Endothelial cell of umbilical vein (primary cell): ENCODE results near the gene SRCAP. TPM values are rescaled to one million over a fixed set of nuclear protein-coding genes. Genes with fewer than 3 reads are reported as not detected.

Source experiments
- BruUV-seq: library from RNA; stranded (reverse); fragments of 400-500 nt; replicated peaks from 2 replicates; lab custom pipeline; 2021; lab: Mats Ljungman, UMichigan
- CTCF ChIA-PET: fragments of 300-600, 350-600 bp; sonication (Branson Sonifier 250); formaldehyde crosslinking; loops from one replicate; lab custom pipeline; 2021; ENCODE audit warnings: antibody characterized with exemption, inconsistent platforms; lab: Charles Lee
- POLR2A ChIA-PET: fragments of 300-600, 350-600 bp; sonication (Branson Sonifier 250); formaldehyde crosslinking; loops from one replicate; lab custom pipeline; 2021; ENCODE audit warnings: antibody characterized with exemption, inconsistent platforms; lab: Charles Lee
- DNase-seq: peaks from one replicate; pipeline ENCODE4 v3.0.0-alpha.2; 2011; ENCODE audit warnings: low read depth, low spot score
- FAIRE-seq: peaks from 2 replicates; lab custom pipeline; 2011; peaks lifted over from hg19 to GRCh38; lab: Jason Lieb, UNC
- H2AFZ ChIP-seq: 2 replicates; pipeline ENCODE4 v1.6.0; 2012; ENCODE audit warnings: low read depth, low read length, control low read depth, inconsistent platforms
- H3K27ac ChIP-seq: 2 replicates; pipeline ENCODE4 v1.5.1; 2011; ENCODE audit warnings: low read depth, mild to moderate bottlenecking, control low read depth, low read length, moderate library complexity; ENCODE audit not compliant: insufficient read depth
- H3K27me3 ChIP-seq, 2 experiments: 2 replicates each; pipeline versions ENCODE4 v1.6.0 to v1.6.1; 2011; ENCODE audit warnings: low read length in 2 of 2, mixed read lengths in 1 of 2; ENCODE audit not compliant: control insufficient read depth in 2 of 2, insufficient read depth in 2 of 2
- H3K36me3 ChIP-seq, 2 experiments: 2 replicates in 1 of 2; 3 replicates in 1 of 2; pipeline ENCODE4 v1.5.1; 2011; ENCODE audit warnings: low read length in 2 of 2, mild to moderate bottlenecking in 1 of 2, moderate library complexity in 1 of 2; ENCODE audit not compliant: control insufficient read depth in 2 of 2, insufficient read depth in 2 of 2; ENCODE audit errors: extremely low read depth in 1 of 2
- H3K4me1 ChIP-seq: 3 replicates; pipeline ENCODE4 v1.5.1; 2011; ENCODE audit warnings: mild to moderate bottlenecking, low read length; ENCODE audit not compliant: control insufficient read depth, insufficient read depth; ENCODE audit errors: extremely low read depth
- H3K4me2 ChIP-seq: 2 replicates; pipeline ENCODE4 v1.6.1; 2011; ENCODE audit warnings: low read length, control low read depth, mixed read lengths; ENCODE audit not compliant: insufficient read depth
- H3K4me3 ChIP-seq, 3 experiments: fragments of 200-600 bp in 1 of 3; sonication (generic), shearing (Covaris generic) in 1 of 3; replicated peaks in 1 of 3; 2 replicates each; pipeline ENCODE4 v1.5.1; 2011 to 2016; ENCODE audit warnings: control low read depth in 3 of 3, low read length in 3 of 3, mild to moderate bottlenecking in 2 of 3, inconsistent platforms in 1 of 3, low read depth in 1 of 3, moderate library complexity in 1 of 3; ENCODE audit not compliant: insufficient read depth in 1 of 3
- H3K79me2 ChIP-seq: 2 replicates; pipeline ENCODE4 v1.6.0; 2012; ENCODE audit warnings: low read length, inconsistent platforms; ENCODE audit not compliant: control insufficient read depth, insufficient read depth
- H3K9ac ChIP-seq: replicated peaks from 2 replicates; pipeline ENCODE3; 2011; ENCODE audit warnings: low read length, control low read depth; ENCODE audit not compliant: insufficient read depth; ENCODE audit errors: extremely low read depth
- H3K9me1 ChIP-seq: replicated peaks from 3 replicates; pipeline ENCODE4 v1.6.0; 2011; ENCODE audit warnings: mild to moderate bottlenecking, low read length; ENCODE audit not compliant: control insufficient read depth, insufficient read depth; ENCODE audit errors: extremely low read depth
- H3K9me3 ChIP-seq: replicated peaks from 2 replicates; pipeline ENCODE4 v1.5.1; 2012; ENCODE audit warnings: low read length, inconsistent platforms; ENCODE audit not compliant: control insufficient read depth, insufficient read depth
- H4K20me1 ChIP-seq: replicated peaks from 2 replicates; pipeline ENCODE3; 2011; ENCODE audit warnings: mild to moderate bottlenecking, low read length; ENCODE audit not compliant: control insufficient read depth, insufficient read depth; ENCODE audit errors: extremely low read depth
- EZH2 ChIP-seq: IDR thresholded peaks from 2 replicates; pipeline ENCODE4 v1.6.1; 2012; ENCODE audit warnings: borderline replicate concordance, low read depth, mild to moderate bottlenecking, moderate library complexity, low read length, inconsistent platforms; ENCODE audit not compliant: severe bottlenecking
- FOS ChIP-seq: IDR thresholded peaks from 2 replicates; pipeline ENCODE4 v1.6.1; 2011; ENCODE audit warnings: mild to moderate bottlenecking, low read length, moderate library complexity, borderline replicate concordance; ENCODE audit not compliant: insufficient read depth
- GATA2 ChIP-seq: IDR thresholded peaks from 2 replicates; pipeline ENCODE4 v1.7.0; 2011; ENCODE audit warnings: low read depth, mild to moderate bottlenecking, moderate library complexity, mixed read lengths, low read length; ENCODE audit not compliant: insufficient read length, insufficient read depth
- JUN ChIP-seq: IDR thresholded peaks from 2 replicates; pipeline ENCODE4 v1.6.1; 2011; ENCODE audit warnings: borderline replicate concordance, low read depth; ENCODE audit not compliant: insufficient read length, insufficient read depth
- MYC ChIP-seq: IDR thresholded peaks from one replicate; pipeline ENCODE4 v1.6.1; 2011; ENCODE audit warnings: mild to moderate bottlenecking, low read depth, low read length
- POLR2A ChIP-seq: IDR thresholded peaks from 2 replicates; pipeline ENCODE4 v1.6.1; 2012; ENCODE audit warnings: low read depth, mild to moderate bottlenecking, control low read depth, low read length
- POLR2AphosphoS5 ChIP-seq: IDR thresholded peaks from 2 replicates; pipeline ENCODE4 v1.6.1; 2012; ENCODE audit warnings: low read depth, mild to moderate bottlenecking, control low read depth, low read length, moderate library complexity; ENCODE audit not compliant: insufficient read depth
- dilution Hi-C: fragments of 300-500 bp; cut with MboI; formaldehyde crosslinking; loops from one replicate; pipeline ENCODE4 v1.15.0; 2019; ENCODE audit warnings: low sequenced_read_pairs; ENCODE audit not compliant: extremely low pct_ligation_motif_present
- intact Hi-C: fragments of 100-400 bp; cut with micrococcal nuclease; formaldehyde crosslinking; loops from one replicate; pipeline ENCODE4 v1.10.0; 2022
- polyA plus RNA-seq, 4 experiments: library from polyadenylated mRNA; depleted of rRNA in 3 of 4; stranded (reverse) in 3 of 4; unstranded in 1 of 4; fragments of >200 nt; gene quantifications; 2 replicates each; pipeline versions ENCODE4 v1.2.1 to v1.2.3, GENCODE V29; 2011 to 2012; ENCODE audit warnings: missing spikeins in 1 of 4
- total RNA-seq: library from RNA; stranded (reverse); gene quantifications from 2 replicates; pipeline ENCODE4 v1.2.3, GENCODE V29; 2021
- TF ChIP-seq, protein P1 (sequence below), 2 donors: IDR thresholded peaks; 1 replicate in 1 of 2; 2 replicates in 1 of 2; pipeline ENCODE4 v1.5.1; 2011; ENCODE audit warnings: low read length in 2 of 2, mild to moderate bottlenecking in 2 of 2, moderate library complexity in 2 of 2, control low read depth in 1 of 2, inconsistent platforms in 1 of 2, low read depth in 1 of 2; ENCODE audit not compliant: insufficient read depth in 1 of 2; ENCODE audit errors: extremely low read depth in 1 of 2
- TF ChIP-seq, protein P2 (sequence below): IDR thresholded peaks from 2 replicates; pipeline ENCODE4 v1.6.1; 2011; ENCODE audit not compliant: insufficient read depth, insufficient read length

Gene SRCAP
- total and polyA plus RNA-seq, 2 donors (not counting 3 experiments of a cell fraction or from before 2014, with no cell fraction given) = 11.0 to 77.7 TPM

DNA sequence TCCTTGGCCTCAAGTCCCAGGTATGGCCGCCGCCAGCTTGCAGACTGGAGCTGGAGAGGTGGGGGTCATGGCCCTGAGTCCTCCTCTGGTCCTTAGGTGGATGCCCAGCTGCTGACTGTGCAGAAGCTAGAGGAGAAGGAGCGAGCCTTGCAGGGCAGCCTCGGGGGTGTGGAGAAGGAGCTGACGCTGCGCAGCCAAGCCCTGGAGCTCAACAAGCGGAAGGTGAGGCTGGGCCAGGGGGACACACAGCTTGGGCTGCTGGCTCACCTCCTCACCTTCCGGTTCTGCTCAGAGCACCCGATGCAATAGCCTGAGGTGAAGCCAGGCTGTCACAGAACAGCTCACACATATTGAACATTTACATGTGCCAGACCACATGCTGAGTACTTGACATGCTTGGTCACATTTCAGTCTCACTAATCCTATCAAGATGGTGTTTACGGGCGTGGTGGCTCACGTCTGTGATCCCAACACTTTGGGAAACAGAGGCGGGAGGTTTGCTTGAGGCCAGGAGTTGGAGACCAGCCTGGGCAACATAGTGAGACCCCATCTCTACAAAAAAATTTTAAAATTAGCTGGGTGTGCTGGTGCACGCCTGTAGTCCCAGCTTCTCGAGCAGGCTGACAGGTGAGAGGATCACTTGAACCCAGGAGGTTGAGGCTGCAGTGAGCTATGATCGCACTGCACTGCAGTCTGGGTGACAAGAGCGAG is 70.6 kb downstream of the SRCAP start:
- Histone ChIP-seq H3K79me2 (peaks cover under 1% of the 10 kb centered on the region), H3K9me3 (no peaks in the 10 kb centered on the region), H3K27me3 (no peaks in the 10 kb centered on the region), H3K27ac (no peak overlapping the region), H3K4me3 (no peak overlapping the region), H3K4me1 (no peaks in the 10 kb centered on the region), H2AFZ (no peak overlapping the region), H3K9ac (no peak overlapping the region), H4K20me1 (no peaks in the 10 kb centered on the region), H3K9me1 (no peaks in the 10 kb centered on the region), H3K36me3 (peaks cover 20 to 72% of the 10 kb centered on the region in 2 experiments), H3K4me2 (no peak overlapping the region)
- no TSS peak for BruUV-seq
- TF ChIP-seq, protein P1, sequence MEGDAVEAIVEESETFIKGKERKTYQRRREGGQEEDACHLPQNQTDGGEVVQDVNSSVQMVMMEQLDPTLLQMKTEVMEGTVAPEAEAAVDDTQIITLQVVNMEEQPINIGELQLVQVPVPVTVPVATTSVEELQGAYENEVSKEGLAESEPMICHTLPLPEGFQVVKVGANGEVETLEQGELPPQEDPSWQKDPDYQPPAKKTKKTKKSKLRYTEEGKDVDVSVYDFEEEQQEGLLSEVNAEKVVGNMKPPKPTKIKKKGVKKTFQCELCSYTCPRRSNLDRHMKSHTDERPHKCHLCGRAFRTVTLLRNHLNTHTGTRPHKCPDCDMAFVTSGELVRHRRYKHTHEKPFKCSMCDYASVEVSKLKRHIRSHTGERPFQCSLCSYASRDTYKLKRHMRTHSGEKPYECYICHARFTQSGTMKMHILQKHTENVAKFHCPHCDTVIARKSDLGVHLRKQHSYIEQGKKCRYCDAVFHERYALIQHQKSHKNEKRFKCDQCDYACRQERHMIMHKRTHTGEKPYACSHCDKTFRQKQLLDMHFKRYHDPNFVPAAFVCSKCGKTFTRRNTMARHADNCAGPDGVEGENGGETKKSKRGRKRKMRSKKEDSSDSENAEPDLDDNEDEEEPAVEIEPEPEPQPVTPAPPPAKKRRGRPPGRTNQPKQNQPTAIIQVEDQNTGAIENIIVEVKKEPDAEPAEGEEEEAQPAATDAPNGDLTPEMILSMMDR (IDR thresholded peaks at IDR 0.05; ENCODE audit: extremely low read depth in 1 of 2, insufficient read depth in 1 of 2, low read depth in 1 of 2, low read length in 2 of 2) = no peak
- no peak for TF ChIP-seq POLR2A
- TF ChIP-seq JUN = no peak
- no peak for TF ChIP-seq POLR2AphosphoS5
- TF ChIP-seq FOS = no peak
- TF ChIP-seq GATA2 = no peak
- TF ChIP-seq, protein P2, sequence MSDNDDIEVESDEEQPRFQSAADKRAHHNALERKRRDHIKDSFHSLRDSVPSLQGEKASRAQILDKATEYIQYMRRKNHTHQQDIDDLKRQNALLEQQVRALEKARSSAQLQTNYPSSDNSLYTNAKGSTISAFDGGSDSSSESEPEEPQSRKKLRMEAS = no peak
- no peak for TF ChIP-seq EZH2
- TF ChIP-seq MYC = no peak
- ChIA-PET CTCF (interaction anchor here (0.9 kb wide), 1 partner anchor 75 kb away, joined by 3 read pairs; no protein-coding TSS in a partner anchor), POLR2A (no interaction called here)
- dilution Hi-C loops (no loop called here), intact Hi-C loops (no loop called here)
- DNase-seq (no peak), FAIRE-seq (no peak)
